Measurements from ENCODE around the gene LIPA.

LIPA gene

GRCh38 chr10:89278900-89279392 lies 27.4 kb upstream of the LIPA start:
- TF ChIP-seq CTCF (IDR thresholded peaks at IDR 0.05; ENCODE audit: extremely low read depth, missing control alignments): no peak

GRCh38 chr10:89278034-89278535 lies 26.5 kb upstream of the LIPA start:
- no peak for TF ChIP-seq CTCF (IDR thresholded peaks at IDR 0.05; ENCODE audit: extremely low read depth, missing control alignments)
- DNase-seq (ENCODE audit: low spot score): no peak

More at GRCh38 chr10:89278900-89279392, 27.4 kb upstream of the LIPA start:
- no peak for DNase-seq (ENCODE audit: low spot score)

- TF ChIP-seq CTCF (IDR thresholded peaks at IDR 0.05; ENCODE audit: extremely low read depth, missing control alignments): no peak
Observed at GRCh38 chr10:89275383-89275782, 23.8 kb upstream of the LIPA start.

GRCh38 chr10:89274928-89275327 lies 23.4 kb upstream of the LIPA start:
- no peak for TF ChIP-seq CTCF (IDR thresholded peaks at IDR 0.05; ENCODE audit: extremely low read depth, missing control alignments)
- no peak for DNase-seq (ENCODE audit: low spot score)

More at GRCh38 chr10:89275383-89275782, 23.8 kb upstream of the LIPA start:
- DNase-seq (ENCODE audit: low spot score): no peak

- no peak for TF ChIP-seq CTCF (IDR thresholded peaks at IDR 0.05; ENCODE audit: extremely low read depth, missing control alignments)
- no peak for DNase-seq (ENCODE audit: low spot score)
Observed at GRCh38 chr10:89273680-89274079, 22.1 kb upstream of the LIPA start.

- no peak for DNase-seq (ENCODE audit: low spot score)
- TF ChIP-seq CTCF (IDR thresholded peaks at IDR 0.05; ENCODE audit: extremely low read depth, missing control alignments): no peak
Observed at GRCh38 chr10:89271532-89271931, 20.0 kb upstream of the LIPA start.

GRCh38 chr10:89270153-89270483 lies 18.5 kb upstream of the LIPA start:
- no peak for DNase-seq (ENCODE audit: low spot score)
- no peak for TF ChIP-seq CTCF (IDR thresholded peaks at IDR 0.05; ENCODE audit: extremely low read depth, missing control alignments)
